K562 (cell line): ENCODE data around the gene CDC14A. TPM values are rescaled to one million over a fixed set of nuclear protein-coding genes. Genes with fewer than 3 reads are reported as not detected.

Source experiments
- BMI1 ChIP-seq: fragments of 150-350 bp; IDR thresholded peaks from 2 replicates; pipeline ENCODE4 v1.6.1; 2014; ENCODE audit warnings: low read length
- CREB1 ChIP-seq, 2 experiments: sonication (generic) in 1 of 2; formaldehyde crosslinking in 1 of 2; IDR thresholded peaks; 2 replicates each; pipeline versions ENCODE4 v1.6.1 to v1.8.0; 2012 to 2022; ENCODE audit warnings: inconsistent platforms in 1 of 2, mild to moderate bottlenecking in 1 of 2, missing genetic modification reagents in 1 of 2, moderate library complexity in 1 of 2
- DDX20 ChIP-seq: fragments of 450-650 bp; IDR thresholded peaks from 2 replicates; pipeline ENCODE4 v1.6.1; 2016; ENCODE audit warnings: missing genetic modification characterization, low read depth, mild to moderate bottlenecking, missing compliant biosample characterization, moderate library complexity
- ESRRB ChIP-seq: fragments of 250-450 bp; sonication (Bioruptor Pico); IDR thresholded peaks from 2 replicates; pipeline ENCODE4 v1.5.0; 2020; ENCODE audit warnings: mild to moderate bottlenecking, moderate library complexity, borderline replicate concordance
- FUS ChIP-seq: fragments of 200-400 bp; formaldehyde crosslinking; optimal IDR thresholded peaks from 2 replicates; pipeline ENCODE3; 2017; ENCODE audit warnings: low read depth, low read length
- HDAC1 ChIP-seq, 2 experiments: fragments of 450-650 bp; IDR thresholded peaks; 2 replicates each; pipeline ENCODE4 v1.6.1; 2016 to 2017; ENCODE audit warnings: inconsistent platforms in 1 of 2, mild to moderate bottlenecking in 1 of 2, moderate library complexity in 1 of 2
- HMGN3 ChIP-seq: IDR thresholded peaks from 2 replicates; pipeline ENCODE4 v1.6.1; 2011; ENCODE audit warnings: borderline replicate concordance, low read depth, mild to moderate bottlenecking, mixed read lengths, low read length; ENCODE audit not compliant: insufficient read length; ENCODE audit errors: extremely low read depth
- NR2F6 ChIP-seq: fragments of 450-650 bp; formaldehyde crosslinking; IDR thresholded peaks from 2 replicates; pipeline ENCODE4 v1.4.0; 2020; ENCODE audit warnings: mild to moderate bottlenecking
- OTX1 ChIP-seq: fragments of 450-650 bp; formaldehyde crosslinking; IDR thresholded peaks from 2 replicates; pipeline ENCODE4 v1.4.0; 2022; ENCODE audit warnings: mild to moderate bottlenecking
- RHOXF2B ChIP-seq: fragments of 250-450 bp; sonication (Bioruptor Pico); conservative IDR thresholded peaks from 2 replicates; pipeline ENCODE4 v1.5.1; 2021
- polyA plus RNA-seq, 8 experiments: library from polyadenylated mRNA; depleted of rRNA in 4 of 8; stranded (reverse) in 5 of 8; unstranded in 3 of 8; fragments of >200 nt; fragmentation: Nextera tagmentation in 2 of 8; fragmentation: Illumina TruSeq in 1 of 8; extraction: Ambion mirVana in 2 of 8; extraction: Trizol in 1 of 8; gene quantifications; 2 replicates each; pipeline versions ENCODE4 v1.2.1 to v1.2.3, GENCODE V29; 2011 to 2014; ENCODE audit warnings: inconsistent platforms in 1 of 8, missing spikeins in 1 of 8
- total RNA-seq, 7 experiments: library from RNA; depleted of rRNA in 6 of 7; stranded (reverse); fragments of >200 nt in 6 of 7; fragmentation: Illumina TruSeq in 2 of 7; extraction: Trizol in 2 of 7; gene quantifications; 2 replicates each; pipeline versions ENCODE4 v1.2.1 to v1.2.3, GENCODE V29; 2011 to 2021; ENCODE audit warnings: low replicate concordance in 1 of 7
- TF ChIP-seq, protein P1 (sequence below), 2 experiments: IDR thresholded peaks; 2 replicates each; pipeline ENCODE4 v1.6.1; 2011; ENCODE audit warnings: borderline replicate concordance in 1 of 2, control low read depth in 1 of 2, low read depth in 1 of 2, low read length in 1 of 2, mild to moderate bottlenecking in 1 of 2, mixed read lengths in 1 of 2, moderate library complexity in 1 of 2; ENCODE audit not compliant: insufficient read depth in 1 of 2, insufficient read length in 1 of 2, poor library complexity in 1 of 2, severe bottlenecking in 1 of 2; ENCODE audit errors: extremely low read depth in 1 of 2
- TF ChIP-seq, protein P2 (sequence below), 2 experiments: fragments of 450-650 bp; IDR thresholded peaks; 2 replicates each; pipeline ENCODE4 v1.6.1; 2018; ENCODE audit warnings: mild to moderate bottlenecking in 2 of 2, low read depth in 1 of 2; ENCODE audit not compliant: partially characterized antibody in 2 of 2
- TF ChIP-seq, protein P3 (sequence below): sonication (generic); formaldehyde crosslinking; IDR thresholded peaks from 2 replicates; pipeline ENCODE4 v1.8.1; 2023; ENCODE audit warnings: mild to moderate bottlenecking, missing genetic modification reagents
- TF ChIP-seq, protein P4 (sequence below): fragments of 450-650 bp; formaldehyde crosslinking; IDR thresholded peaks from 2 replicates; pipeline ENCODE4 v1.4.0; 2020; ENCODE audit warnings: mild to moderate bottlenecking

Gene CDC14A
- total and polyA plus RNA-seq, 9 of the 15 experiments (the other 6 are each of a cell fraction or from before 2014, with no cell fraction given), result 17.0 to 74.3 (median 33.4) TPM

DNA sequence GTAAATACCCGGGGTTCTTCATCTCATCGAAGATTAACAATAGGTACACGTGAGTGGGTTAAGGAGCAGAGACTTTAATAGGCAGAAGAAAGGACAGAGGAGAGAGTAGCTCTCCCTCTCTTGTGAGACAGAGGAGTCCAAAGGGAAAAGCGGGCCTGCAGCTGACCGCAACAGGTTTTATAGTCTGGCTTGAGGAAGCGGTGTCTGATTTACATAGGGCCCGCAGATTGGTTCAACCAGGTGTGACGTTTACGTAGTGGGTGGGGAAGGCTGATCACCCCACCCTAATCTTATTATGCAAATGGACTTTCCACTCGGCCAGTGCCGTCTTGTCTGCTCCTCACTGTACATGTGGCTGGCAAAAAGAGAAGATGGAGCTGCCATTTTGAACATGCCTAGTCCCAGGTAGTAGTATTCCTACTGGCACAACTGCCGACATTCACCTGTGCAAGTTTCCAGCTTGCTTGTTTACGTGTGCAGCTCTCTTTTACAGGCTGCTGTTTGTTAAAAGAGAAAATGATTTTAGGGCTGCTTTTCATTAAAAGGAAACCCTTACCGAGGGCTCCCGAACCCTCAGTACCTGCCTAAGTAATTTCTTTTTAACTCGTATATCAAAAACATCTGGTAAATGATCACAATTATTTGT, 10.6 kb downstream of the CDC14A start (continued):
- TF ChIP-seq, protein P1, sequence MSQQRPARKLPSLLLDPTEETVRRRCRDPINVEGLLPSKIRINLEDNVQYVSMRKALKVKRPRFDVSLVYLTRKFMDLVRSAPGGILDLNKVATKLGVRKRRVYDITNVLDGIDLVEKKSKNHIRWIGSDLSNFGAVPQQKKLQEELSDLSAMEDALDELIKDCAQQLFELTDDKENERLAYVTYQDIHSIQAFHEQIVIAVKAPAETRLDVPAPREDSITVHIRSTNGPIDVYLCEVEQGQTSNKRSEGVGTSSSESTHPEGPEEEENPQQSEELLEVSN (IDR thresholded peaks at IDR 0.05; ENCODE audit: borderline replicate concordance in 1 of 2, extremely low read depth in 1 of 2, insufficient read depth in 1 of 2, insufficient read length in 1 of 2, low read depth in 1 of 2, low read length in 1 of 2, poor library complexity in 1 of 2, severe bottlenecking in 1 of 2), result no peak
- TF ChIP-seq, protein P2, sequence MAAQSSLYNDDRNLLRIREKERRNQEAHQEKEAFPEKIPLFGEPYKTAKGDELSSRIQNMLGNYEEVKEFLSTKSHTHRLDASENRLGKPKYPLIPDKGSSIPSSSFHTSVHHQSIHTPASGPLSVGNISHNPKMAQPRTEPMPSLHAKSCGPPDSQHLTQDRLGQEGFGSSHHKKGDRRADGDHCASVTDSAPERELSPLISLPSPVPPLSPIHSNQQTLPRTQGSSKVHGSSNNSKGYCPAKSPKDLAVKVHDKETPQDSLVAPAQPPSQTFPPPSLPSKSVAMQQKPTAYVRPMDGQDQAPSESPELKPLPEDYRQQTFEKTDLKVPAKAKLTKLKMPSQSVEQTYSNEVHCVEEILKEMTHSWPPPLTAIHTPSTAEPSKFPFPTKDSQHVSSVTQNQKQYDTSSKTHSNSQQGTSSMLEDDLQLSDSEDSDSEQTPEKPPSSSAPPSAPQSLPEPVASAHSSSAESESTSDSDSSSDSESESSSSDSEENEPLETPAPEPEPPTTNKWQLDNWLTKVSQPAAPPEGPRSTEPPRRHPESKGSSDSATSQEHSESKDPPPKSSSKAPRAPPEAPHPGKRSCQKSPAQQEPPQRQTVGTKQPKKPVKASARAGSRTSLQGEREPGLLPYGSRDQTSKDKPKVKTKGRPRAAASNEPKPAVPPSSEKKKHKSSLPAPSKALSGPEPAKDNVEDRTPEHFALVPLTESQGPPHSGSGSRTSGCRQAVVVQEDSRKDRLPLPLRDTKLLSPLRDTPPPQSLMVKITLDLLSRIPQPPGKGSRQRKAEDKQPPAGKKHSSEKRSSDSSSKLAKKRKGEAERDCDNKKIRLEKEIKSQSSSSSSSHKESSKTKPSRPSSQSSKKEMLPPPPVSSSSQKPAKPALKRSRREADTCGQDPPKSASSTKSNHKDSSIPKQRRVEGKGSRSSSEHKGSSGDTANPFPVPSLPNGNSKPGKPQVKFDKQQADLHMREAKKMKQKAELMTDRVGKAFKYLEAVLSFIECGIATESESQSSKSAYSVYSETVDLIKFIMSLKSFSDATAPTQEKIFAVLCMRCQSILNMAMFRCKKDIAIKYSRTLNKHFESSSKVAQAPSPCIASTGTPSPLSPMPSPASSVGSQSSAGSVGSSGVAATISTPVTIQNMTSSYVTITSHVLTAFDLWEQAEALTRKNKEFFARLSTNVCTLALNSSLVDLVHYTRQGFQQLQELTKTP (IDR thresholded peaks at IDR 0.05; ENCODE audit: low read depth in 1 of 2, partially characterized antibody in 2 of 2), result no peak
- TF ChIP-seq OTX1 (CRISPR knock-in tag), result no peak; the same call in 1 of the 2 replicates
- no peak for TF ChIP-seq BMI1
- TF ChIP-seq, protein P3, sequence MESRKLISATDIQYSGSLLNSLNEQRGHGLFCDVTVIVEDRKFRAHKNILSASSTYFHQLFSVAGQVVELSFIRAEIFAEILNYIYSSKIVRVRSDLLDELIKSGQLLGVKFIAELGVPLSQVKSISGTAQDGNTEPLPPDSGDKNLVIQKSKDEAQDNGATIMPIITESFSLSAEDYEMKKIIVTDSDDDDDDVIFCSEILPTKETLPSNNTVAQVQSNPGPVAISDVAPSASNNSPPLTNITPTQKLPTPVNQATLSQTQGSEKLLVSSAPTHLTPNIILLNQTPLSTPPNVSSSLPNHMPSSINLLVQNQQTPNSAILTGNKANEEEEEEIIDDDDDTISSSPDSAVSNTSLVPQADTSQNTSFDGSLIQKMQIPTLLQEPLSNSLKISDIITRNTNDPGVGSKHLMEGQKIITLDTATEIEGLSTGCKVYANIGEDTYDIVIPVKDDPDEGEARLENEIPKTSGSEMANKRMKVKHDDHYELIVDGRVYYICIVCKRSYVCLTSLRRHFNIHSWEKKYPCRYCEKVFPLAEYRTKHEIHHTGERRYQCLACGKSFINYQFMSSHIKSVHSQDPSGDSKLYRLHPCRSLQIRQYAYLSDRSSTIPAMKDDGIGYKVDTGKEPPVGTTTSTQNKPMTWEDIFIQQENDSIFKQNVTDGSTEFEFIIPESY (CRISPR knock-in tag), result no peak
- no peak for TF ChIP-seq FUS
- TF ChIP-seq, protein P4, sequence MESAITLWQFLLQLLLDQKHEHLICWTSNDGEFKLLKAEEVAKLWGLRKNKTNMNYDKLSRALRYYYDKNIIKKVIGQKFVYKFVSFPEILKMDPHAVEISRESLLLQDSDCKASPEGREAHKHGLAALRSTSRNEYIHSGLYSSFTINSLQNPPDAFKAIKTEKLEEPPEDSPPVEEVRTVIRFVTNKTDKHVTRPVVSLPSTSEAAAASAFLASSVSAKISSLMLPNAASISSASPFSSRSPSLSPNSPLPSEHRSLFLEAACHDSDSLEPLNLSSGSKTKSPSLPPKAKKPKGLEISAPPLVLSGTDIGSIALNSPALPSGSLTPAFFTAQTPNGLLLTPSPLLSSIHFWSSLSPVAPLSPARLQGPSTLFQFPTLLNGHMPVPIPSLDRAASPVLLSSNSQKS (CRISPR knock-in tag), result no peak
- no peak for TF ChIP-seq NR2F6 (CRISPR knock-in tag)
- no peak for TF ChIP-seq DDX20 (tag)
- TF ChIP-seq CREB1 (IDR thresholded peaks at IDR 0.05), result peak; percentile 73
- peak; percentile 39; the same call in 1 of the 2 replicates for TF ChIP-seq CREB1 (CRISPR knock-in tag; IDR thresholded peaks at IDR 0.05)
- TF ChIP-seq RHOXF2B (CRISPR knock-in tag), result no peak
- TF ChIP-seq HDAC1 (IDR thresholded peaks at IDR 0.05), result no peak
- no peak for TF ChIP-seq HMGN3
- TF ChIP-seq ESRRB (CRISPR knock-in tag), result no peak
